Upper lobe of left lung (tissue), 6 donors: ENCODE results near the gene RAC3. TPM values are rescaled to one million over a fixed set of nuclear protein-coding genes. Genes with fewer than 3 reads are reported as not detected.

Experiments
- ATAC-seq, 2 donors: fragments of 200-7000 bp; cut with Tn5 transposase; one replicate each; pipeline ENCODE4 v1.9.1; 2022; ENCODE audit warnings: mild to moderate bottlenecking in 2 of 2, moderate library complexity in 2 of 2; ENCODE audit not compliant: low FRiP score in 2 of 2
- DNase-seq, 2 donors: peaks; one replicate each; pipeline ENCODE4 v3.0.0-alpha.2; 2019 to 2020
- H3K27ac ChIP-seq, 4 donors: fragments of 200-600 bp; sonication (generic); one replicate each; pipeline ENCODE4 v1.5.1; 2016 to 2019
- H3K27me3 ChIP-seq, 4 donors: fragments of 200-600 bp; sonication (generic); one replicate each; pipeline ENCODE4 v1.5.1; 2017 to 2019
- H3K36me3 ChIP-seq, 4 donors: fragments of 200-600 bp; sonication (generic); one replicate each; pipeline ENCODE4 v1.5.1; 2016 to 2019
- H3K4me1 ChIP-seq, 4 donors: fragments of 200-600 bp; sonication (generic); one replicate each; pipeline ENCODE4 v1.5.1; 2018 to 2019
- H3K4me3 ChIP-seq, 4 donors: fragments of 200-600 bp; sonication (generic); one replicate each; pipeline ENCODE4 v1.5.1; 2017 to 2019; ENCODE audit warnings: mild to moderate bottlenecking in 2 of 4, moderate library complexity in 1 of 4
- H3K9me3 ChIP-seq, 4 donors: fragments of 200-600 bp; sonication (generic); one replicate each; pipeline ENCODE4 v1.5.1; 2018 to 2019
- CTCF ChIP-seq, 6 experiments: fragments of 450-650 bp in 4 of 6; fragments of 200-600 bp in 2 of 6; sonication (generic) in 2 of 6; IDR thresholded peaks; one replicate each; pipeline ENCODE4 v1.5.1; 2016 to 2019; ENCODE audit warnings: antibody characterized with exemption in 6 of 6
- EP300 ChIP-seq, 4 donors: sonication (generic); formaldehyde crosslinking; IDR thresholded peaks; one replicate each; pipeline ENCODE4 v1.5.1; 2017; ENCODE audit warnings: antibody characterized with exemption in 4 of 4, control low read depth in 2 of 4
- POLR2A ChIP-seq, 4 donors: fragments of 450-650 bp; IDR thresholded peaks; one replicate each; pipeline ENCODE4 v1.5.1; 2016 to 2017; ENCODE audit warnings: antibody characterized with exemption in 4 of 4, mild to moderate bottlenecking in 2 of 4
- POLR2AphosphoS5 ChIP-seq, 2 donors: sonication (generic); formaldehyde crosslinking; IDR thresholded peaks; one replicate each; pipeline ENCODE4 v1.5.1; 2017; ENCODE audit warnings: antibody characterized with exemption in 2 of 2
- WGBS, 2 donors: methylation state at CpG; one replicate each; pipeline ENCODE4 v1.1.5; 2017 to 2018; 5-methylcytosine and 5-hydroxymethylcytosine counted together
- total RNA-seq, 6 donors: library from RNA; depleted of rRNA in 4 of 6; stranded (reverse); fragments of >200 nt in 4 of 6; gene quantifications; one replicate each; pipeline versions ENCODE4 v1.1.0 to v1.2.1, GENCODE V29; 2016 to 2021
- donor health status: DM: no; HTN: no; CAD: no; lungs with moderate emphysema.
- donor health status: DM: no; HTN: yes; CAD: no; lungs with severe emphysema.

Gene RAC3
- total RNA-seq, 6 donors from 2014 or later: 3.0 to 12.6 (median 7.1) TPM

DNA sequence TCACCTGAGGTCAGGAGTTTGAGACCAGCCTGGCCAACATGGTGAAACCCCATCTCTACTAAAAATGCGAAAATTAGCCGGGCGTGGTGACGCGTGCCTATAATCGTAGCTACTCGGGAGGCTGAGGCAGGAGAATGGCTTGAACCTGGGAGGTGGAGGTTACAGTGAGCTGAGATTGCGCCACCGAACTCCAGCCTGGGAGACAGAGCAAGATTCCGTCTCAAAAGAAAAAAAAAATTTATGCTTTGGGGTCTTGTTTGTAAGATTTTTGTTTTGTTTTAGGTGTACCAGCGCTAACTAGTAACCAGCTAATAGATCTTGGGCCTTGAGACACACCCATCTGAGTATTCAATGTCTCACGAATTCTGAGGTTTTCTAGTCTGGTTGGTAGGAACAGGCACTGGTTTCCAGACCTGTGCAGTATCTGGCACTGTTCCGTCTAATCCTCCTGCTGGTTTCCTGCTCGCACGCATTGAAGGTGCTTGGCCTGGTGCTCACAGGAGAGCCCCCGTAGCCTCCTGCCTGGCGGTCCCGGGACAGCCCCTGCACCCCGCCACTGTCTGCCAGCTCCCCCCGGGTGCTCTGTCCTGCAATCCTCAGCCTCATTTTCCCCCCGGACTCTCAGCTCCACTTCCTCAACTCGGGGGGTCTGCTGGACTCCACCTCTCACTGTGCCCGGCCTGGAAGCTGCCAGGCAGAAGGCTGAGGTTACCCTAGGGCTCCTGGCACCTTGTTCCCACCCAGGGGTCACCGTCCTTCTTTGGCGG is 44.7 kb downstream of the RAC3 start:
- no peaks in the 10 kb centered on the region for H3K4me1 ChIP-seq
- no peaks in the 10 kb centered on the region for H3K9me3 ChIP-seq
- no peaks in the 10 kb centered on the region for H3K27me3 ChIP-seq
- H3K4me3 ChIP-seq: no peak overlapping the region
- 82 to 83% methylated on average over 25 of the region's 25 CpGs for WGBS, 2 donors
- TF ChIP-seq POLR2AphosphoS5 (IDR thresholded peaks at IDR 0.05): peak in 1 of 2 donors; percentile 6
- no peak for TF ChIP-seq EP300 (IDR thresholded peaks at IDR 0.05)
- peak in 1 of 4 donors; percentile 43 for TF ChIP-seq POLR2A (IDR thresholded peaks at IDR 0.05)
- no peak for TF ChIP-seq CTCF (IDR thresholded peaks at IDR 0.05)
- peaks cover 25 to 36% (median 31%) of the 10 kb centered on the region in 4 donors for H3K36me3 ChIP-seq
- no peak overlapping the region for H3K27ac ChIP-seq
- ATAC-seq (no peak), DNase-seq (peak in 1 of 2 donors; percentile 44)

- Histone ChIP-seq H3K9me3 (no peaks in the 10 kb centered on the region), H3K27ac (peak overlapping the region in 1 of 4 donors; percentile 21), H3K4me1 (no peaks in the 10 kb centered on the region), H3K36me3 (peaks cover 29 to 44% (median 38%) of the 10 kb centered on the region in 4 donors), H3K4me3 (no peak overlapping the region), H3K27me3 (no peaks in the 10 kb centered on the region)
- peak in 2 of 6 experiments; percentile 13 to 14 for TF ChIP-seq CTCF (IDR thresholded peaks at IDR 0.05)
- no peak for TF ChIP-seq EP300 (IDR thresholded peaks at IDR 0.05)
- TF ChIP-seq POLR2A (IDR thresholded peaks at IDR 0.05): peak in 1 of 4 donors; percentile 15
- WGBS, 2 donors: 84 to 89% methylated on average over 7 to 18 of the region's 21 CpGs
- peak in 1 of 2 donors; percentile 75 for DNase-seq
- ATAC-seq: peak; percentile 3 to 5
These were observed 45.5 kb downstream of the RAC3 start for GRCh38 chr17:82076785-82077591.

GRCh38 chr17:82077617-82078358 is 46.3 kb downstream of the RAC3 start:
- Histone ChIP-seq H3K9me3 (no peaks in the 10 kb centered on the region), H3K27ac (peak overlapping the region in 1 of 4 donors; percentile 21), H3K4me1 (no peaks in the 10 kb centered on the region), H3K36me3 (peaks cover 37 to 52% (median 46%) of the 10 kb centered on the region in 4 donors), H3K4me3 (no peak overlapping the region), H3K27me3 (no peaks in the 10 kb centered on the region)
- 68 to 75% methylated on average over 15 to 23 of the region's 28 CpGs for WGBS, 2 donors
- ATAC-seq (peak; percentile 4 to 40), DNase-seq (peak in 1 of 2 donors; percentile 75)
- no peak for TF ChIP-seq CTCF (IDR thresholded peaks at IDR 0.05)
- peak in 1 of 4 donors; percentile 18 for TF ChIP-seq POLR2A (IDR thresholded peaks at IDR 0.05)

- 96 to 97% methylated on average over 15 to 18 of the region's 18 CpGs for WGBS, 2 donors
- H3K9me3 ChIP-seq: no peaks in the 10 kb centered on the region
- no peak for ATAC-seq
- H3K4me3 ChIP-seq: no peak overlapping the region
- H3K36me3 ChIP-seq: peaks cover 43 to 58% (median 53%) of the 10 kb centered on the region in 4 donors
- no peaks in the 10 kb centered on the region for H3K4me1 ChIP-seq
- H3K27ac ChIP-seq: no peak overlapping the region
- H3K27me3 ChIP-seq: no peaks in the 10 kb centered on the region
- TF ChIP-seq POLR2AphosphoS5 (IDR thresholded peaks at IDR 0.05) (no peak), POLR2A (IDR thresholded peaks at IDR 0.05) (no peak), EP300 (IDR thresholded peaks at IDR 0.05) (no peak), CTCF (IDR thresholded peaks at IDR 0.05) (no peak)
- peak in 1 of 2 donors; percentile 73 for DNase-seq
These were observed 47.0 kb downstream of the RAC3 start for GRCh38 chr17:82078433-82078832.
